K562 (cell line): Measurements from ENCODE around the gene STK32C. TPM values are rescaled to one million over a fixed set of nuclear protein-coding genes. Genes with fewer than 3 reads are reported as not detected.

Experiments used
- ATAC-seq: fragments of 200-7000 bp; cut with Tn5 transposase; 3 replicates; pipeline ENCODE4 v1.9.1; 2020; ENCODE audit warnings: moderate library complexity
- BruUV-seq: library from RNA; stranded (reverse); fragments of 400-500 nt; replicated peaks from 2 replicates; lab custom pipeline; 2021; lab: Mats Ljungman, UMichigan
- CTCF ChIA-PET: fragments of 300-600 bp; formaldehyde crosslinking; extraction: SDS; loops from one replicate; lab custom pipeline; 2021; ENCODE audit warnings: low intra/inter-chr PET ratio; lab: Yijun Ruan, JAX
- POLR2A ChIA-PET: fragments of 300-600, 350-650 bp; sonication (Branson Sonifier 250); formaldehyde crosslinking; extraction: SDS; loops from one replicate; lab custom pipeline; 2021; ENCODE audit warnings: antibody characterized with exemption, inconsistent platforms; lab: Yijun Ruan, JAX
- DNase-seq, 4 experiments: peaks; one replicate each; pipeline versions ENCODE4 v3.0.0 to v3.0.0-alpha.2; 2011 to 2018; ENCODE audit warnings: low spot score in 3 of 4, mixed read lengths in 3 of 4; ENCODE audit errors: extremely low read depth in 1 of 4
- FAIRE-seq: peaks from 2 replicates; lab custom pipeline; 2011; peaks lifted over from hg19 to GRCh38; lab: Jason Lieb, UNC
- H2AFZ ChIP-seq: 2 replicates; pipeline ENCODE4 v1.6.0; 2011; ENCODE audit warnings: low read depth, low read length, control low read depth, inconsistent platforms
- H3K27ac ChIP-seq: fragments of 200-600 bp; 3 replicates; pipeline ENCODE4 v1.8.0; 2011; ENCODE audit warnings: low read depth, mild to moderate bottlenecking, control low read depth, inconsistent platforms, low read length, moderate library complexity, mixed read lengths; ENCODE audit errors: extremely low read depth
- H3K27me3 ChIP-seq, 2 experiments: fragments of 300-600 bp in 1 of 2; 2 replicates in 1 of 2; 3 replicates in 1 of 2; pipeline versions ENCODE4 v1.6.0 to v1.8.0; 2011; ENCODE audit warnings: inconsistent platforms in 2 of 2, low read length in 2 of 2, mild to moderate bottlenecking in 1 of 2, mixed read lengths in 1 of 2, moderate library complexity in 1 of 2; ENCODE audit not compliant: control insufficient read depth in 2 of 2, insufficient read depth in 2 of 2
- H3K36me3 ChIP-seq: fragments of 300-600 bp; 3 replicates; pipeline ENCODE4 v1.8.0; 2011; ENCODE audit warnings: mild to moderate bottlenecking, low read length, inconsistent platforms; ENCODE audit not compliant: control insufficient read depth, insufficient read depth
- H3K4me1 ChIP-seq, 2 experiments: fragments of 200-600 bp in 1 of 2; replicated peaks in 1 of 2; 2 replicates in 1 of 2; 3 replicates in 1 of 2; pipeline versions ENCODE4 v1.5.1 to v1.8.0; 2011; ENCODE audit warnings: inconsistent platforms in 2 of 2, low read length in 2 of 2, mild to moderate bottlenecking in 1 of 2, mixed read lengths in 1 of 2, moderate library complexity in 1 of 2; ENCODE audit not compliant: control insufficient read depth in 2 of 2, insufficient read depth in 2 of 2
- H3K4me2 ChIP-seq: 2 replicates; pipeline ENCODE4 v1.6.1; 2011; ENCODE audit warnings: low read length, control low read depth, inconsistent platforms, mixed read lengths; ENCODE audit not compliant: insufficient read depth
- H3K4me3 ChIP-seq: fragments of 200-600 bp; sonication (generic), shearing (Covaris generic); 2 replicates; pipeline ENCODE4 v1.5.1; 2016; ENCODE audit warnings: control low read depth, inconsistent platforms
- H3K79me2 ChIP-seq: fragments of 200-600 bp; 3 replicates; pipeline ENCODE4 v1.8.0; 2011; ENCODE audit warnings: low read length, inconsistent platforms; ENCODE audit not compliant: control insufficient read depth, insufficient read depth
- H3K9ac ChIP-seq, 2 experiments: 2 replicates each; pipeline versions ENCODE4 v1.6.0 to v1.6.1; 2011; ENCODE audit warnings: low read depth in 2 of 2, low read length in 2 of 2, control low read depth in 1 of 2, inconsistent platforms in 1 of 2, mild to moderate bottlenecking in 1 of 2, mixed read lengths in 1 of 2; ENCODE audit not compliant: insufficient read depth in 1 of 2
- H3K9me1 ChIP-seq: one replicate; pipeline ENCODE4 v1.6.0; 2011; ENCODE audit warnings: inconsistent platforms, mild to moderate bottlenecking, low read length, moderate library complexity; ENCODE audit not compliant: control insufficient read depth, insufficient read depth
- H3K9me3 ChIP-seq: replicated peaks from 2 replicates; pipeline ENCODE4 v1.5.1; 2011; ENCODE audit warnings: low read depth, low read length, inconsistent platforms; ENCODE audit not compliant: control insufficient read depth, insufficient read depth
- H4K20me1 ChIP-seq: replicated peaks from 2 replicates; pipeline ENCODE4 v1.6.1; 2011; ENCODE audit warnings: low read length, inconsistent platforms, mixed read lengths; ENCODE audit not compliant: control insufficient read depth, insufficient read depth
- GABPB2 ChIP-seq: fragments of 250-450 bp; sonication (Bioruptor Pico); conservative IDR thresholded peaks from 2 replicates; pipeline ENCODE4 v1.5.1; 2021; ENCODE audit warnings: mild to moderate bottlenecking
- KDM5B ChIP-seq: fragments of 200-600 bp; sonication (generic); IDR thresholded peaks from 2 replicates; pipeline ENCODE4 v1.6.1; 2012; ENCODE audit warnings: low read depth, mild to moderate bottlenecking, moderate library complexity, low read length, control low read depth, inconsistent platforms; ENCODE audit not compliant: insufficient replicate concordance
- RFX1 ChIP-seq: fragments of 450-650 bp; IDR thresholded peaks from 2 replicates; pipeline ENCODE4 v1.6.1; 2016; ENCODE audit warnings: mild to moderate bottlenecking, moderate library complexity
- ZNF431 ChIP-seq: sonication (generic); formaldehyde crosslinking; IDR thresholded peaks from 2 replicates; pipeline ENCODE4 v1.8.0; 2022; ENCODE audit warnings: mild to moderate bottlenecking, missing genetic modification reagents
- WGBS: fragments of 100-300 bp; shearing (Covaris generic); methylation state at CpG from one replicate; pipeline ENCODE4 v1.1.6; 2016; ENCODE audit warnings: low coverage, mixed read lengths; ENCODE audit not compliant: insufficient coverage; ENCODE audit errors: missing lambda C conversion rate; 5-methylcytosine and 5-hydroxymethylcytosine counted together
- in situ Hi-C: fragments of 300-500 bp; cut with MboI; formaldehyde crosslinking; loops from 4 replicates; pipeline ENCODE4 v1.15.0; 2018; ENCODE audit warnings: inconsistent platforms, mixed read lengths
- intact Hi-C: fragments of 100-400 bp; cut with micrococcal nuclease; formaldehyde crosslinking; loops from 2 replicates; pipeline ENCODE4 v1.14.2; 2022
- polyA plus RNA-seq, 8 experiments: library from polyadenylated mRNA; depleted of rRNA in 4 of 8; stranded (reverse) in 5 of 8; unstranded in 3 of 8; fragments of >200 nt; fragmentation: Nextera tagmentation in 2 of 8; fragmentation: Illumina TruSeq in 1 of 8; extraction: Ambion mirVana in 2 of 8; extraction: Trizol in 1 of 8; gene quantifications; 2 replicates each; pipeline versions ENCODE4 v1.2.1 to v1.2.3, GENCODE V29; 2011 to 2014; ENCODE audit warnings: inconsistent platforms in 1 of 8, missing spikeins in 1 of 8
- total RNA-seq, 7 experiments: library from RNA; depleted of rRNA in 6 of 7; stranded (reverse); fragments of >200 nt in 6 of 7; fragmentation: Illumina TruSeq in 2 of 7; extraction: Trizol in 2 of 7; gene quantifications; 2 replicates each; pipeline versions ENCODE4 v1.2.1 to v1.2.3, GENCODE V29; 2011 to 2021; ENCODE audit warnings: low replicate concordance in 1 of 7
- TF ChIP-seq, protein P1 (sequence below), 2 experiments: fragments of 200-800 bp in 1 of 2; sonication (Bioruptor generic) in 1 of 2; sonication (generic) in 1 of 2; formaldehyde crosslinking in 1 of 2; IDR thresholded peaks in 1 of 2; conservative IDR thresholded peaks in 1 of 2; 2 replicates each; pipeline versions ENCODE4 v1.5.0 to v1.6.1; 2016 to 2020; ENCODE audit warnings: missing compliant biosample characterization in 1 of 2, missing genetic modification characterization in 1 of 2, missing genetic modification reagents in 1 of 2
- TF ChIP-seq, protein P2 (sequence below): sonication (generic); formaldehyde crosslinking; IDR thresholded peaks from 2 replicates; pipeline ENCODE4 v1.8.0; 2022; ENCODE audit warnings: missing genetic modification reagents, mild to moderate bottlenecking, borderline replicate concordance
- TF ChIP-seq, protein P3 (sequence below): fragments of 450-650 bp; IDR thresholded peaks from 2 replicates; pipeline ENCODE4 v1.6.1; 2014; ENCODE audit warnings: low read depth, mild to moderate bottlenecking, moderate library complexity, borderline replicate concordance

Gene STK32C
- total and polyA plus RNA-seq, 9 of the 15 experiments (the other 6 are each of a cell fraction or from before 2014, with no cell fraction given) = 1.5 to 20.9 (median 6.5) TPM

DNA sequence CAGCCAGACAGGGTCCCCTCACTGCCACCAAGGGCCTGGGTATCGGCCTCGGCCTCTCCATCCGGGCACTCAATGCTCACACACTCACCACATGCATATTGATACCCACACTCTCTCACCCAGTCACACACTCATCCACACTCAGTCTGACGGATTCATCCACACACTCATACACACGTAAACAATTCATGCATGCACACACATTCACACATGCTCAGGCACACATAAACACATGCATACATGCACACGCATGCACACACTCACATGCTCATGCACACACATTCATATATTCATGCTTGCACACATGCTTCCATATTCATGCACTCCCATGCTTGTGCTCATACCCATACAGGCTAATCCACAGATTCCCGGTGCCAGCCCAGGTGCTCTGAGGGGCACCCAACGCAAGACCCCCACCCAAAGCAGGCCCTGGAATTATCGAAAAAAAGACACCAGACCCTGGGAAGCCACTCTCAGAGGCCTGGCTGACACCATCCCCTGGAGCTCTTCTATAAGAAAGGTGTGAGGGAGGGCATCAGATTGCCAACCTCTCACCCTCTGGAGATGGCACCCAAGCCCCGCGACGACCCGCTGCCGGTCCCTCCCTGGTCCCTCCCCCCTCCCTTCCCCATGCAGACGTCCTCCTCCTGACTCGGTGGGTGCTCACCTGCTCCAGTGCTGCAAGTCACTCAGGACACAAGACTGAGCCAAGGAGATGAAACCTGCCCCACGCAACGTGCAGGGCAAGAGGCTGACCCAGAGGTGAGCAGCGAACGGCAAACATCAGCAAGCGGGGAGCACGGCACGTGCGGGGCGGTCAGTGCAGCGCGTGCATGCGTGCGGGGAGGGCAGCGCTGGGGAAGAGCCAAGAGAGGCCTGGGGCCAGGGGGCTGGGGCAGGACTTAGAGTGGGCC, 15.2 kb downstream of the STK32C start:
- 4% methylated on average over 11 of the region's 30 CpGs for WGBS
- no peaks in the 10 kb centered on the region for H3K36me3 ChIP-seq
- H2AFZ ChIP-seq = no peak overlapping the region
- POLR2A ChIA-PET = no interaction called here
- no peaks in the 10 kb centered on the region for H3K79me2 ChIP-seq
- peaks cover 0 to 10% of the 10 kb centered on the region in 2 experiments; a peak in 1 of 5 replicates for H3K4me1 ChIP-seq
- H3K27ac ChIP-seq = no peak overlapping the region
- H3K9ac ChIP-seq = no peak overlapping the region
- H3K4me2 ChIP-seq = no peak overlapping the region
- H4K20me1 ChIP-seq = peaks cover 8% of the 10 kb centered on the region; the same call in 1 of the 2 replicates
- no peak for TF ChIP-seq KDM5B
- no peak for TF ChIP-seq GABPB2 (CRISPR knock-in tag)
- TF ChIP-seq, protein P1, sequence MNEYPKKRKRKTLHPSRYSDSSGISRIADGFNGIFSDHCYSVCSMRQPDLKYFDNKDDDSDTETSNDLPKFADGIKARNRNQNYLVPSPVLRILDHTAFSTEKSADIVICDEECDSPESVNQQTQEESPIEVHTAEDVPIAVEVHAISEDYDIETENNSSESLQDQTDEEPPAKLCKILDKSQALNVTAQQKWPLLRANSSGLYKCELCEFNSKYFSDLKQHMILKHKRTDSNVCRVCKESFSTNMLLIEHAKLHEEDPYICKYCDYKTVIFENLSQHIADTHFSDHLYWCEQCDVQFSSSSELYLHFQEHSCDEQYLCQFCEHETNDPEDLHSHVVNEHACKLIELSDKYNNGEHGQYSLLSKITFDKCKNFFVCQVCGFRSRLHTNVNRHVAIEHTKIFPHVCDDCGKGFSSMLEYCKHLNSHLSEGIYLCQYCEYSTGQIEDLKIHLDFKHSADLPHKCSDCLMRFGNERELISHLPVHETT (CRISPR knock-in tag; conservative IDR thresholded peaks at IDR 0.05 in 1 of 2, IDR thresholded peaks at IDR 0.05 in 1 of 2) = no peak
- no peak for TF ChIP-seq RFX1
- TF ChIP-seq, protein P2, sequence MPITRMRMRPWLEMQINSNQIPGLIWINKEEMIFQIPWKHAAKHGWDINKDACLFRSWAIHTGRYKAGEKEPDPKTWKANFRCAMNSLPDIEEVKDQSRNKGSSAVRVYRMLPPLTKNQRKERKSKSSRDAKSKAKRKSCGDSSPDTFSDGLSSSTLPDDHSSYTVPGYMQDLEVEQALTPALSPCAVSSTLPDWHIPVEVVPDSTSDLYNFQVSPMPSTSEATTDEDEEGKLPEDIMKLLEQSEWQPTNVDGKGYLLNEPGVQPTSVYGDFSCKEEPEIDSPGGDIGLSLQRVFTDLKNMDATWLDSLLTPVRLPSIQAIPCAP (CRISPR knock-in tag) = no peak
- no peak for TF ChIP-seq ZNF431 (CRISPR knock-in tag)
- TF ChIP-seq, protein P3, sequence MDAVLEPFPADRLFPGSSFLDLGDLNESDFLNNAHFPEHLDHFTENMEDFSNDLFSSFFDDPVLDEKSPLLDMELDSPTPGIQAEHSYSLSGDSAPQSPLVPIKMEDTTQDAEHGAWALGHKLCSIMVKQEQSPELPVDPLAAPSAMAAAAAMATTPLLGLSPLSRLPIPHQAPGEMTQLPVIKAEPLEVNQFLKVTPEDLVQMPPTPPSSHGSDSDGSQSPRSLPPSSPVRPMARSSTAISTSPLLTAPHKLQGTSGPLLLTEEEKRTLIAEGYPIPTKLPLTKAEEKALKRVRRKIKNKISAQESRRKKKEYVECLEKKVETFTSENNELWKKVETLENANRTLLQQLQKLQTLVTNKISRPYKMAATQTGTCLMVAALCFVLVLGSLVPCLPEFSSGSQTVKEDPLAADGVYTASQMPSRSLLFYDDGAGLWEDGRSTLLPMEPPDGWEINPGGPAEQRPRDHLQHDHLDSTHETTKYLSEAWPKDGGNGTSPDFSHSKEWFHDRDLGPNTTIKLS = no peak
- TF ChIP-seq, all 486 proteins: peak for 0
- H3K27me3 ChIP-seq = peaks cover 5 to 49% of the 10 kb centered on the region in 2 experiments; a peak in 4 of 5 replicates
- no peaks in the 10 kb centered on the region for H3K9me1 ChIP-seq
- H3K4me3 ChIP-seq = no peak overlapping the region
- in situ Hi-C loops = no loop called here
- H3K9me3 ChIP-seq = no peaks in the 10 kb centered on the region
- no TSS peak for BruUV-seq
- intact Hi-C loops = no loop called here
- DNase-seq = no peak
- no peak for FAIRE-seq
- CTCF ChIA-PET = no interaction called here
- no peak for ATAC-seq
